ENCODE results near the gene IFI27. TPM values are rescaled to one million over a fixed set of nuclear protein-coding genes. Genes with fewer than 3 reads are reported as not detected.

The IFI27 gene
- total RNA-seq, 1 donor from 2014 or later, result 5.2 TPM

- H3K4me3 Mint-ChIP-seq (ENCODE audit: low read depth), result no peak overlapping the region
- H3K9me3 Mint-ChIP-seq, result peaks cover 3% of the 10 kb centered on the region
- peaks cover 20% of the 10 kb centered on the region for H3K36me3 Mint-ChIP-seq (ENCODE audit: low read depth)
- no peak overlapping the region for H3K27ac Mint-ChIP-seq
- H3K4me1 Mint-ChIP-seq (ENCODE audit: low read depth), result peaks cover 4% of the 10 kb centered on the region
- no peak for DNase-seq (ENCODE audit: low spot score)
- H3K27me3 Mint-ChIP-seq (ENCODE audit: low read depth), result no peaks in the 10 kb centered on the region
- intact Hi-C loops (cut with micrococcal nuclease), result no loop called here
These were observed 22.6 kb upstream of the IFI27 start for GRCh38 chr14:94087891-94088290.

- Mint-ChIP-seq H3K9me3 (peaks cover 3% of the 10 kb centered on the region), H3K4me1 (ENCODE audit: low read depth) (no peaks in the 10 kb centered on the region), H3K4me3 (ENCODE audit: low read depth) (no peak overlapping the region), H3K36me3 (ENCODE audit: low read depth) (peaks cover 14% of the 10 kb centered on the region), H3K27ac (no peak overlapping the region), H3K27me3 (ENCODE audit: low read depth) (no peaks in the 10 kb centered on the region)
- no peak for DNase-seq (ENCODE audit: low spot score)
- intact Hi-C loops (cut with micrococcal nuclease), result no loop called here
These were observed 22.0 kb upstream of the IFI27 start for GRCh38 chr14:94088516-94088915.

GRCh38 chr14:94089479-94089878 is 21.1 kb upstream of the IFI27 start:
- Mint-ChIP-seq H3K27me3 (ENCODE audit: low read depth) (no peaks in the 10 kb centered on the region), H3K36me3 (ENCODE audit: low read depth) (peaks cover 12% of the 10 kb centered on the region), H3K4me1 (ENCODE audit: low read depth) (no peaks in the 10 kb centered on the region), H3K9me3 (peaks cover 3% of the 10 kb centered on the region), H3K27ac (no peak overlapping the region), H3K4me3 (ENCODE audit: low read depth) (no peak overlapping the region)
- no peak for DNase-seq (ENCODE audit: low spot score)
- intact Hi-C loops (cut with micrococcal nuclease), result no loop called here

- DNase-seq (ENCODE audit: low spot score), result no peak
- H3K4me1 Mint-ChIP-seq (ENCODE audit: low read depth), result no peaks in the 10 kb centered on the region
- intact Hi-C loops (cut with micrococcal nuclease), result no loop called here
- no peaks in the 10 kb centered on the region for H3K9me3 Mint-ChIP-seq
- no peak overlapping the region for H3K27ac Mint-ChIP-seq
- no peak overlapping the region for H3K4me3 Mint-ChIP-seq (ENCODE audit: low read depth)
- no peaks in the 10 kb centered on the region for H3K27me3 Mint-ChIP-seq (ENCODE audit: low read depth)
- H3K36me3 Mint-ChIP-seq (ENCODE audit: low read depth), result no peaks in the 10 kb centered on the region
These were observed 17.1 kb upstream of the IFI27 start for GRCh38 chr14:94093418-94093817.

GRCh38 chr14:94097091-94097490 is 13.4 kb upstream of the IFI27 start:
- Mint-ChIP-seq H3K36me3 (ENCODE audit: low read depth) (no peaks in the 10 kb centered on the region), H3K4me3 (ENCODE audit: low read depth) (no peak overlapping the region), H3K27ac (no peak overlapping the region), H3K27me3 (ENCODE audit: low read depth) (no peaks in the 10 kb centered on the region), H3K9me3 (no peaks in the 10 kb centered on the region), H3K4me1 (ENCODE audit: low read depth) (no peaks in the 10 kb centered on the region)
- intact Hi-C loops (cut with micrococcal nuclease), result no loop called here
- no peak for DNase-seq (ENCODE audit: low spot score)

GRCh38 chr14:94098326-94098992 is 12.1 kb upstream of the IFI27 start:
- Mint-ChIP-seq H3K27ac (no peak overlapping the region), H3K9me3 (no peaks in the 10 kb centered on the region), H3K4me1 (ENCODE audit: low read depth) (no peaks in the 10 kb centered on the region), H3K27me3 (ENCODE audit: low read depth) (no peaks in the 10 kb centered on the region), H3K36me3 (ENCODE audit: low read depth) (no peaks in the 10 kb centered on the region), H3K4me3 (ENCODE audit: low read depth) (no peak overlapping the region)
- intact Hi-C loops (cut with micrococcal nuclease), result no loop called here
- DNase-seq (ENCODE audit: low spot score), result no peak

GRCh38 chr14:94099006-94099405 is 11.5 kb upstream of the IFI27 start:
- H3K4me3 Mint-ChIP-seq (ENCODE audit: low read depth), result no peak overlapping the region
- intact Hi-C loops (cut with micrococcal nuclease), result no loop called here
- H3K36me3 Mint-ChIP-seq (ENCODE audit: low read depth), result no peaks in the 10 kb centered on the region
- no peaks in the 10 kb centered on the region for H3K9me3 Mint-ChIP-seq
- peak overlapping the region; percentile 29 for H3K27ac Mint-ChIP-seq
- no peaks in the 10 kb centered on the region for H3K27me3 Mint-ChIP-seq (ENCODE audit: low read depth)
- H3K4me1 Mint-ChIP-seq (ENCODE audit: low read depth), result no peaks in the 10 kb centered on the region
- DNase-seq (ENCODE audit: low spot score), result no peak

GRCh38 chr14:94100847-94101246 is 9.7 kb upstream of the IFI27 start:
- Mint-ChIP-seq H3K9me3 (no peaks in the 10 kb centered on the region), H3K27me3 (ENCODE audit: low read depth) (no peaks in the 10 kb centered on the region), H3K36me3 (ENCODE audit: low read depth) (no peaks in the 10 kb centered on the region), H3K4me3 (ENCODE audit: low read depth) (no peak overlapping the region), H3K4me1 (ENCODE audit: low read depth) (no peaks in the 10 kb centered on the region), H3K27ac (no peak overlapping the region)
- intact Hi-C loops (cut with micrococcal nuclease), result no loop called here
- no peak for DNase-seq (ENCODE audit: low spot score)

- Mint-ChIP-seq H3K27me3 (ENCODE audit: low read depth) (no peaks in the 10 kb centered on the region), H3K4me1 (ENCODE audit: low read depth) (no peaks in the 10 kb centered on the region), H3K4me3 (ENCODE audit: low read depth) (no peak overlapping the region), H3K27ac (no peak overlapping the region), H3K36me3 (ENCODE audit: low read depth) (no peaks in the 10 kb centered on the region), H3K9me3 (no peaks in the 10 kb centered on the region)
- DNase-seq (ENCODE audit: low spot score), result no peak
- intact Hi-C loops (cut with micrococcal nuclease), result no loop called here
These were observed 8.8 kb upstream of the IFI27 start for GRCh38 chr14:94101748-94102147.

GRCh38 chr14:94102768-94103482 is 7.6 kb upstream of the IFI27 start:
- no peak for DNase-seq (ENCODE audit: low spot score)
- H3K27ac Mint-ChIP-seq, result no peak overlapping the region
- intact Hi-C loops (cut with micrococcal nuclease), result no loop called here
- H3K4me3 Mint-ChIP-seq (ENCODE audit: low read depth), result no peak overlapping the region
- H3K9me3 Mint-ChIP-seq, result no peaks in the 10 kb centered on the region
- H3K4me1 Mint-ChIP-seq (ENCODE audit: low read depth), result no peaks in the 10 kb centered on the region
- no peaks in the 10 kb centered on the region for H3K27me3 Mint-ChIP-seq (ENCODE audit: low read depth)
- H3K36me3 Mint-ChIP-seq (ENCODE audit: low read depth), result no peaks in the 10 kb centered on the region

- intact Hi-C loops (cut with micrococcal nuclease), result no loop called here
- DNase-seq (ENCODE audit: low spot score), result no peak
- no peaks in the 10 kb centered on the region for H3K36me3 Mint-ChIP-seq (ENCODE audit: low read depth)
- no peaks in the 10 kb centered on the region for H3K27me3 Mint-ChIP-seq (ENCODE audit: low read depth)
- H3K9me3 Mint-ChIP-seq, result no peaks in the 10 kb centered on the region
- no peaks in the 10 kb centered on the region for H3K4me1 Mint-ChIP-seq (ENCODE audit: low read depth)
- no peak overlapping the region for H3K27ac Mint-ChIP-seq
- no peak overlapping the region for H3K4me3 Mint-ChIP-seq (ENCODE audit: low read depth)
These were observed 6.9 kb upstream of the IFI27 start for GRCh38 chr14:94103554-94104150.

- no peaks in the 10 kb centered on the region for H3K36me3 Mint-ChIP-seq (ENCODE audit: low read depth)
- no peak overlapping the region for H3K27ac Mint-ChIP-seq
- no peak for DNase-seq (ENCODE audit: low spot score)
- no peaks in the 10 kb centered on the region for H3K27me3 Mint-ChIP-seq (ENCODE audit: low read depth)
- no peak overlapping the region for H3K4me3 Mint-ChIP-seq (ENCODE audit: low read depth)
- H3K9me3 Mint-ChIP-seq, result no peaks in the 10 kb centered on the region
- no peaks in the 10 kb centered on the region for H3K4me1 Mint-ChIP-seq (ENCODE audit: low read depth)
- intact Hi-C loops (cut with micrococcal nuclease), result no loop called here
These were observed 5.8 kb upstream of the IFI27 start for GRCh38 chr14:94104731-94105130.

- intact Hi-C loops (cut with micrococcal nuclease), result no loop called here
- Mint-ChIP-seq H3K36me3 (ENCODE audit: low read depth) (no peaks in the 10 kb centered on the region), H3K4me3 (ENCODE audit: low read depth) (no peak overlapping the region), H3K27me3 (ENCODE audit: low read depth) (peaks cover 1% of the 10 kb centered on the region), H3K9me3 (no peaks in the 10 kb centered on the region), H3K27ac (no peak overlapping the region), H3K4me1 (ENCODE audit: low read depth) (peaks cover 5% of the 10 kb centered on the region)
- DNase-seq (ENCODE audit: low spot score), result no peak
These were observed 653 bp upstream of the IFI27 start for GRCh38 chr14:94109915-94110250.
